BJ (cell line): ENCODE results near the gene HAUS6. TPM values are rescaled to one million over a fixed set of nuclear protein-coding genes. Genes with fewer than 3 reads are reported as not detected.

Source experiments
- CTCF ChIA-PET: fragments of 350-600 bp; formaldehyde crosslinking; extraction: SDS; loops from one replicate; lab custom pipeline; 2021; ENCODE audit warnings: antibody characterized with exemption, inconsistent platforms; lab: Yijun Ruan, JAX
- POLR2A ChIA-PET: fragments of 300-600 bp; sonication (Branson Sonifier 250); formaldehyde crosslinking; extraction: SDS; loops from one replicate; lab custom pipeline; 2021; ENCODE audit warnings: antibody characterized with exemption; lab: Charles Lee
- DNase-seq: peaks from one replicate; pipeline ENCODE4 v3.0.0-alpha.2; 2011; ENCODE audit warnings: low read depth
- H3K27me3 ChIP-seq: 2 replicates; pipeline ENCODE4 v1.6.0; 2011; ENCODE audit warnings: low read length; ENCODE audit not compliant: control insufficient read depth, insufficient read depth
- H3K36me3 ChIP-seq: 2 replicates; pipeline ENCODE4 v1.5.1; 2011; ENCODE audit warnings: low read length; ENCODE audit not compliant: control insufficient read depth, insufficient read depth
- H3K4me3 ChIP-seq: 2 replicates; pipeline ENCODE4 v1.5.1; 2011; ENCODE audit warnings: low read depth, mild to moderate bottlenecking, control low read depth, low read length
- polyA plus RNA-seq: library from polyadenylated mRNA; depleted of rRNA; stranded (reverse); fragments of >200 nt; gene quantifications from 2 replicates; pipeline ENCODE4 v1.2.3, GENCODE V29; 2011
- TF ChIP-seq, protein P1 (sequence below): IDR thresholded peaks from 2 replicates; pipeline ENCODE4 v1.5.1; 2011; ENCODE audit warnings: low read depth, mild to moderate bottlenecking, control low read depth, inconsistent platforms, low read length, moderate library complexity; ENCODE audit not compliant: insufficient read depth

Gene HAUS6
- polyA plus RNA-seq, 1 experiment: 4.4 TPM

DNA sequence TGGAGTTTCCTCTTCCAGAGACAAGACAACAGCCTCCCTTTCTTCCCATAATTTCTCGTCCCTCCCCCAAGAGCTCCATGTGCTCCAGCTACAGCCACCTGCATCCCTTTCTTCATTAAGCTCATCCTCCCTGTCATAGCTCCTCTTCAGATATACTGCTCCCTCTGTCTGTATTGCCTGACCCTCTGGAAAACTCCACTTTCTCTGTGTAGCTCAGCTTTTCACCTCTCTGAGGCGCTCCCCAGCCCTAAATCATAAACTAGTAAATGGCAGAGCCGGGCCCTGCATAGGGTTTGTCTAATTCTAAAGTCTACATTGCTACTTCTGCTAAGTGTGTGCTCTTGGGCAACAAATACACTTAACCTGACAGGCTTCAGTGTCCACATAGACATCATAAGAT lies 33.4 kb upstream of the HAUS6 start:
- POLR2A ChIA-PET: no interaction called here
- TF ChIP-seq, protein P1, sequence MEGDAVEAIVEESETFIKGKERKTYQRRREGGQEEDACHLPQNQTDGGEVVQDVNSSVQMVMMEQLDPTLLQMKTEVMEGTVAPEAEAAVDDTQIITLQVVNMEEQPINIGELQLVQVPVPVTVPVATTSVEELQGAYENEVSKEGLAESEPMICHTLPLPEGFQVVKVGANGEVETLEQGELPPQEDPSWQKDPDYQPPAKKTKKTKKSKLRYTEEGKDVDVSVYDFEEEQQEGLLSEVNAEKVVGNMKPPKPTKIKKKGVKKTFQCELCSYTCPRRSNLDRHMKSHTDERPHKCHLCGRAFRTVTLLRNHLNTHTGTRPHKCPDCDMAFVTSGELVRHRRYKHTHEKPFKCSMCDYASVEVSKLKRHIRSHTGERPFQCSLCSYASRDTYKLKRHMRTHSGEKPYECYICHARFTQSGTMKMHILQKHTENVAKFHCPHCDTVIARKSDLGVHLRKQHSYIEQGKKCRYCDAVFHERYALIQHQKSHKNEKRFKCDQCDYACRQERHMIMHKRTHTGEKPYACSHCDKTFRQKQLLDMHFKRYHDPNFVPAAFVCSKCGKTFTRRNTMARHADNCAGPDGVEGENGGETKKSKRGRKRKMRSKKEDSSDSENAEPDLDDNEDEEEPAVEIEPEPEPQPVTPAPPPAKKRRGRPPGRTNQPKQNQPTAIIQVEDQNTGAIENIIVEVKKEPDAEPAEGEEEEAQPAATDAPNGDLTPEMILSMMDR: no peak

DNA sequence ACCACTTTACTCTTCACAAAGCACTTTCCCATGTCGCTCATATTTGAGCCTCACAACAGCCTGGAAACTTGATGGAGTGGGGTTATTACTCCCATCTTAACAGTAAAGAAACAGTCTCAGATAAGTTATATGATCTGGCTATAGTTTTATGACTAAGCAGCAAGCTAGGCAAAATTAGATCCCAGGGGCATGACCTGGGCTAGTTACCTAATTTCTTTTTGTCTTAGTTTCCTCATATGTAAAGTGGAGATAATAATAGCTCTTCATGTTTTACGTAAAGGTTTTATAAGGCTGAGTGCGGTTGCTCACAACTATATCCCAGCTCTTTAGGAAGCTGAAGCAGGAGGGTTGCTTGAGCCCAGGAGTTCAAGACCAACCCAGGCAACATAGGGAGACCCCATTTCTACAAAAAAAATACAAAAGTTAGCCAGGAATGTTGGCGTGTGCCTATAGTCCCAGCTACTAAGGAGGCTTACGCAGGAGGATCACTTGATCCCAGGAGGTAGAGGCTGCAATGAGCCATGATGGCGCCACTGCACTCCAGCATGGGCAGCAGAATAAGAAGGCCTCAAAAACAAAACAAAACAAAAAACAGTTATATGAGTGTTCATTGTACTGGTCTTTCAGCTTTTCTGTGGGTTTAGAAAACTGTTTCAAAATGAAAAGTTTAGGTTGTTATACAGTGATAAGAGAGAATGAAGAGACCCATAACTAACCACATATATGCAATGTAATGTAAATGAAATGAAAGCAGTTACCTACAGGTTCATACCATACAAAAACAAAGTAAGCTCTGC lies 31.0 kb upstream of the HAUS6 start:
- ChIA-PET POLR2A (no interaction called here), CTCF (interaction anchor here (0.7 to 1.0 kb wide), 2 partner anchors 40 to 41 kb away, joined by 3 read pairs; no protein-coding TSS in a partner anchor)
- TF ChIP-seq, protein P1: no peak
- Histone ChIP-seq H3K36me3 (no peaks in the 10 kb centered on the region), H3K27me3 (no peaks in the 10 kb centered on the region), H3K4me3 (no peak overlapping the region)
- no peak for DNase-seq

More for the DNA sequence above, 33.4 kb upstream of the HAUS6 start:
- Histone ChIP-seq H3K36me3 (no peaks in the 10 kb centered on the region), H3K4me3 (no peak overlapping the region), H3K27me3 (no peaks in the 10 kb centered on the region)
- no peak for DNase-seq
- CTCF ChIA-PET: interaction anchor here (0.7 to 1.2 kb wide), 2 partner anchors 20 to 32 kb away, joined by 3 read pairs; no protein-coding TSS in a partner anchor

- no peak for DNase-seq
- CTCF ChIA-PET: no interaction called here
- Histone ChIP-seq H3K27me3 (no peaks in the 10 kb centered on the region), H3K36me3 (peaks cover 3% of the 10 kb centered on the region), H3K4me3 (no peak overlapping the region)
- POLR2A ChIA-PET: no interaction called here
- TF ChIP-seq, protein P1: no peak
Observed at GRCh38 chr9:19130436-19130835, 27.7 kb upstream of the HAUS6 start.

DNA sequence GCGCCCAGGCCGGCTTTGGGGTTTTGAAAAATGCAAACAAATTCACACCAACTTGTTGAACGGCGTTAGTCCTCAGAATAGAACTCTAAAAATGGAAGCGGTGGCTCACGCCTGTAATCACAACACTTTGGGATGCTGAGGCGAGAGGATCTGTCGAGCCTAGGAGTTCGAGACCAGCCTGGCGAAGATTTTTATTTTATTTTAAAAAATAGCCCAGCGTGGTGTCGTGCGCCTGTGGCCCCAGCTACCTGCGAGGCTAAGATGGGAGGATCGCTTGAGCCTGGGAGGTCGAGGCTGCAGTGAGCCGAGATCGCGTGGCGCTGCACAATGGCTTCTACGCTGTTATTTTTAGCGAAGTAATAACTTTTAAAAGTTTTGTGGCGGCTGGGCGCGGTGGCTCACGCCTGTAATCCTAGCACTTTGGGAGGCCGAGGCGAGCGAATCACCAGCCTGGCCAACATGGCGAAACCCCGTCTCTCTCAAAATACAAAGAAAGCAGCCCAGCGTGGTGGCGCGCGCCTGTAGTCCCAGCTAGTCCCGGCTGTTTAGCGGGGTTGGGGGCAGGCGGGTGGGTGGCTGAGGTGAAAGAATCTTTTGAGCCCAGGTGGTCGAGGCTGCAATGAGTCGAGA lies 25.3 kb upstream of the HAUS6 start:
- peaks cover 10% of the 10 kb centered on the region for H3K36me3 ChIP-seq
- no peak for DNase-seq
- TF ChIP-seq, protein P1: no peak
- H3K27me3 ChIP-seq: no peaks in the 10 kb centered on the region
- ChIA-PET POLR2A (interaction anchor here (0.5 kb wide), 1 partner anchor 15 kb away, joined by 7 read pairs; no protein-coding TSS in a partner anchor), CTCF (interaction anchor here (0.8 to 1.2 kb wide), 2 partner anchors 27 to 46 kb away, joined by 3 read pairs; no protein-coding TSS in a partner anchor)
- peak overlapping the region; percentile 92 for H3K4me3 ChIP-seq

DNA sequence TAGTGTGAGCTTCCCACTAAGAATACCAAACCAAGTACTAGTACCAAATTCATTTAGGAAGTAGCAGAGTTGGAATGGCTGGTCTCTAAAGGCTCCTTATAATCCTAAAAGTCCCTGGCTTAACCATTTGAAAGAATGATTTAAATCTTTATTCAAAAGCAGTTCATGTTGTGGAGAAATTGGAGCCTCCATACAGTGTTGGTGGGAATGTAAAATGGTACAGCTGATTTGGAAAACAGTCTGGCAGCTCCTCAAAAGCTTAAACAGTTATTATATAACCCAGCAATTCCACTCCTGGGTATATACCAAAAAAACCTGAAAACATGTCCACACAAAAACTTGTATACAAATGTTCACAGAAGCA lies 21.7 kb upstream of the HAUS6 start:
- ChIA-PET CTCF (no interaction called here), POLR2A (interaction anchor here (1.2 kb wide), 1 partner anchor 50 kb away, joined by 12 read pairs; no protein-coding TSS in a partner anchor)
- H3K27me3 ChIP-seq: no peaks in the 10 kb centered on the region
- no peak overlapping the region for H3K4me3 ChIP-seq
- no peak for DNase-seq
- peaks cover 28% of the 10 kb centered on the region for H3K36me3 ChIP-seq
- TF ChIP-seq, protein P1: no peak
